HL-60 (cell line): ENCODE results near the gene FAM200B.

Experiments
- DNase-seq, 2 experiments: peaks; one replicate each; pipeline ENCODE4 v3.0.0-alpha.2; 2010 to 2020; ENCODE audit warnings: low read depth in 1 of 2, low spot score in 1 of 2
- H3K27ac ChIP-seq: fragments of 250-450 bp; sonication (Bioruptor Pico); replicated peaks from 2 replicates; pipeline ENCODE4 v1.5.1; 2020; ENCODE audit warnings: mild to moderate bottlenecking, moderate library complexity
- H3K27me3 ChIP-seq: fragments of 250-450 bp; sonication (Bioruptor Pico); 2 replicates; pipeline ENCODE4 v1.5.1; 2021; ENCODE audit warnings: mild to moderate bottlenecking, moderate library complexity; ENCODE audit not compliant: insufficient read depth, poor library complexity, severe bottlenecking
- H3K4me3 ChIP-seq: replicated peaks from 2 replicates; pipeline ENCODE4 v1.5.1; 2011; ENCODE audit warnings: mild to moderate bottlenecking, control low read depth, low read length; ENCODE audit not compliant: insufficient read depth
- CTCF ChIP-seq: IDR thresholded peaks from one replicate; pipeline ENCODE4 v1.5.1; 2011; ENCODE audit warnings: low read length, control low read depth, inconsistent platforms; ENCODE audit not compliant: insufficient read depth
- GABPA ChIP-seq: IDR thresholded peaks from 2 replicates; pipeline ENCODE4 v1.6.1; 2012; ENCODE audit warnings: low read depth
- POLR2AphosphoS5 ChIP-seq: IDR thresholded peaks from 2 replicates; pipeline ENCODE4 v1.6.1; 2012; ENCODE audit warnings: low read depth
- REST ChIP-seq: IDR thresholded peaks from 2 replicates; pipeline ENCODE4 v1.6.1; 2012; ENCODE audit warnings: low read depth; ENCODE audit not compliant: insufficient replicate concordance
- SPI1 ChIP-seq: IDR thresholded peaks from 2 replicates; pipeline ENCODE4 v1.6.1; 2012; ENCODE audit warnings: low read depth, mild to moderate bottlenecking, borderline replicate concordance

The FAM200B gene

GRCh38 chr4:15691346-15692135 lies 9.9 kb downstream of the FAM200B start:
- Histone ChIP-seq H3K4me3 (no peak overlapping the region), H3K27me3 (no peaks in the 10 kb centered on the region), H3K27ac (peak overlapping the region; percentile 93)
- TF ChIP-seq SPI1 (peak; percentile 44; the same call in 1 of the 2 replicates), REST (no peak), POLR2AphosphoS5 (no peak)
- DNase-seq, result peak in 1 of 2 experiments; percentile 18

GRCh38 chr4:15692602-15693001 lies 11.0 kb downstream of the FAM200B start:
- Histone ChIP-seq H3K27me3 (no peaks in the 10 kb centered on the region), H3K4me3 (no peak overlapping the region), H3K27ac (no peak overlapping the region; the same call in 1 of the 2 replicates)
- TF ChIP-seq POLR2AphosphoS5, result no peak
- TF ChIP-seq REST, result no peak
- no peak for TF ChIP-seq GABPA
- no peak for TF ChIP-seq SPI1
- TF ChIP-seq CTCF, result no peak
- DNase-seq, result no peak

GRCh38 chr4:15694431-15694830 lies 12.8 kb downstream of the FAM200B start:
- H3K27me3 ChIP-seq, result no peaks in the 10 kb centered on the region
- no peak overlapping the region for H3K4me3 ChIP-seq
- no peak overlapping the region for H3K27ac ChIP-seq
- TF ChIP-seq GABPA, result no peak
- TF ChIP-seq CTCF, result no peak
- TF ChIP-seq POLR2AphosphoS5, result no peak
- no peak for TF ChIP-seq REST
- TF ChIP-seq SPI1, result no peak
- DNase-seq, result no peak
